Stomach (tissue), 4 donors: ENCODE measurements around the gene LIPG.

ENCODE experiments used
- CTCF ChIP-seq, 7 experiments: fragments of 450-650 bp in 4 of 7; fragments of 200-600 bp in 3 of 7; sonication (generic) in 3 of 7; IDR thresholded peaks; one replicate each; pipeline ENCODE4 v1.5.1; 2016 to 2019; ENCODE audit warnings: antibody characterized with exemption in 7 of 7, control low read depth in 2 of 7, mild to moderate bottlenecking in 1 of 7
- POLR2A ChIP-seq, 4 donors: fragments of 450-650 bp; IDR thresholded peaks; one replicate each; pipeline ENCODE4 v1.6.1; 2016; ENCODE audit warnings: antibody characterized with exemption in 4 of 4, control low read depth in 2 of 4, mild to moderate bottlenecking in 1 of 4, moderate library complexity in 1 of 4

GRCh38 chr18:49612515-49613033, 50.7 kb downstream of the LIPG start:
- TF ChIP-seq POLR2A (IDR thresholded peaks at IDR 0.05) (no peak), CTCF (IDR thresholded peaks at IDR 0.05) (no peak)
